Astrocyte (in vitro differentiated cells and primary cell): ENCODE measurements around the gene CCDC86.

ENCODE experiments used
- EZH2 ChIP-seq: IDR thresholded peaks from 2 replicates; pipeline ENCODE4 v1.6.1; 2012; ENCODE audit warnings: mild to moderate bottlenecking, low read length, inconsistent platforms; ENCODE audit not compliant: insufficient read depth
- TF ChIP-seq, protein P1 (sequence below): IDR thresholded peaks from 2 replicates; pipeline ENCODE4 v1.5.1; 2011; ENCODE audit warnings: low read depth, mild to moderate bottlenecking, inconsistent platforms, low read length, moderate library complexity; ENCODE audit not compliant: insufficient read depth

DNA sequence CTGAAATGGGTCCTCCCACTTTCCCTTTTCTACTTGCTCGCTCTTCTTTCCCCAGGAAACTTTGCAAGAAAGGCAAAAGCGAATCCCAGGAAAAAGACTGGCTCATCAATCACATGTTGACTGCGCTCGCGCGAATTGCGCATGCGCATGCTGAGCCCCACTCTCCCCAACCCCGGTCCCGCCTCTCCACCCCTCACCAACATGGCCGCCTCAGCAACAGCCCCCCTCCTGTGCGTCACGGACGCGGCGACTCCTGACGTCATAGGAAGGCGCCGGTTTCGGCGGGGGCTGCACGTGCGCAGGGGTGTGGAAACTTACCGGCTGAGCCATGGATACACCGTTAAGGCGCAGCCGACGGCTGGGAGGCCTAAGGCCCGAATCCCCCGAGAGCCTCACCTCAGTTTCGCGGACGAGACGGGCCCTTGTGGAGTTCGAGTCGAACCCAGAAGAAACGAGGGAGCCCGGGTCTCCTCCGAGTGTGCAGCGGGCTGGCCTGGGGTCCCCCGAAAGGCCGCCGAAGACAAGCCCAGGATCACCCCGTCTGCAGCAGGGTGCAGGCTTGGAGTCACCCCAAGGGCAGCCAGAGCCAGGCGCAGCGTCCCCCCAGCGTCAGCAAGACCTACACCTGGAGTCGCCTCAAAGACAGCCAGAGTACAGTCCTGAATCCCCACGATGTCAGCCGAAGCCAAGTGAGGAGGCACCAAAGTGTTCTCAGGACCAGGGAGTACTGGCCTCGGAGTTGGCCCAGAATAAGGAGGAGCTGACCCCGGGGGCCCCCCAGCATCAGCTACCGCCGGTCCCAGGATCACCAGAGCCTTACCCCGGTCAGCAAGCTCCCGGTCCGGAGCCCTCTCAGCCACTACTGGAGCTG is at the start of gene CCDC86:
- TF ChIP-seq, protein P1, sequence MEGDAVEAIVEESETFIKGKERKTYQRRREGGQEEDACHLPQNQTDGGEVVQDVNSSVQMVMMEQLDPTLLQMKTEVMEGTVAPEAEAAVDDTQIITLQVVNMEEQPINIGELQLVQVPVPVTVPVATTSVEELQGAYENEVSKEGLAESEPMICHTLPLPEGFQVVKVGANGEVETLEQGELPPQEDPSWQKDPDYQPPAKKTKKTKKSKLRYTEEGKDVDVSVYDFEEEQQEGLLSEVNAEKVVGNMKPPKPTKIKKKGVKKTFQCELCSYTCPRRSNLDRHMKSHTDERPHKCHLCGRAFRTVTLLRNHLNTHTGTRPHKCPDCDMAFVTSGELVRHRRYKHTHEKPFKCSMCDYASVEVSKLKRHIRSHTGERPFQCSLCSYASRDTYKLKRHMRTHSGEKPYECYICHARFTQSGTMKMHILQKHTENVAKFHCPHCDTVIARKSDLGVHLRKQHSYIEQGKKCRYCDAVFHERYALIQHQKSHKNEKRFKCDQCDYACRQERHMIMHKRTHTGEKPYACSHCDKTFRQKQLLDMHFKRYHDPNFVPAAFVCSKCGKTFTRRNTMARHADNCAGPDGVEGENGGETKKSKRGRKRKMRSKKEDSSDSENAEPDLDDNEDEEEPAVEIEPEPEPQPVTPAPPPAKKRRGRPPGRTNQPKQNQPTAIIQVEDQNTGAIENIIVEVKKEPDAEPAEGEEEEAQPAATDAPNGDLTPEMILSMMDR, result no peak
- TF ChIP-seq EZH2, result no peak
